ENCODE data around the gene TMTC1.

DNA sequence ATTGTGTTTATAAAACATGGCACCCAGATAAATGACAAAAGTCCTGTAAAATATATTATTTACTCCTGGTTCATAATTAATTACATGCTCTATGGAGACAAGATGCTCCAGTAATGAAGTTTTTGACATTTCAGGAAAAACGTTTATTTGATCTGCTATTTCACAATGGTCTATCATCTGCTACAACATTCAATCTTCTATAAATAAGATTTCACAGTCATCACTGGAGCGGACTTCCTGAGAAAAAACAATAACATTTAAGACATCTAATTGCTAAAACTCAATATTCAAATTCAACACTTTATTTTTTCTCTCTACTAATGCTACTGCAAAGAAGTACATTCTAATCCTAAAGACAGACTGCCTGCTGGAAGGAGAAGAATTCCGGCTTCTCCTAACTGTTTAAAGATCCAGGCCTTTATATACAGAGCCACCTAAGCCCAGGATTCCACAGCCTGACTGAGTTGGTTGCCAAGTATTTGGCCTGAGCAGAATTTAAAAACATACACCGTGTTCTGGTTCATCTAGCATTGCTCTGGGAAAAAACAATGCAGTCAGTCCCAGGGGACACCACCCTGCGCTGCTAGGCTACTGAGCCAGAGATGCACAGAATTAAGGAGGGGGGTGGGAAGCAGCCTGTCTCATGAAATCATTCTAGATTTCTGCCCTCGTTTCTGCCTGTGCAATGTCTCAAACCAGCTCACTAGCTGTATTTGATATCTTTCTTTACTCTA lies 58.0 kb downstream of the TMTC1 start:
- TF ChIP-seq, protein P1, sequence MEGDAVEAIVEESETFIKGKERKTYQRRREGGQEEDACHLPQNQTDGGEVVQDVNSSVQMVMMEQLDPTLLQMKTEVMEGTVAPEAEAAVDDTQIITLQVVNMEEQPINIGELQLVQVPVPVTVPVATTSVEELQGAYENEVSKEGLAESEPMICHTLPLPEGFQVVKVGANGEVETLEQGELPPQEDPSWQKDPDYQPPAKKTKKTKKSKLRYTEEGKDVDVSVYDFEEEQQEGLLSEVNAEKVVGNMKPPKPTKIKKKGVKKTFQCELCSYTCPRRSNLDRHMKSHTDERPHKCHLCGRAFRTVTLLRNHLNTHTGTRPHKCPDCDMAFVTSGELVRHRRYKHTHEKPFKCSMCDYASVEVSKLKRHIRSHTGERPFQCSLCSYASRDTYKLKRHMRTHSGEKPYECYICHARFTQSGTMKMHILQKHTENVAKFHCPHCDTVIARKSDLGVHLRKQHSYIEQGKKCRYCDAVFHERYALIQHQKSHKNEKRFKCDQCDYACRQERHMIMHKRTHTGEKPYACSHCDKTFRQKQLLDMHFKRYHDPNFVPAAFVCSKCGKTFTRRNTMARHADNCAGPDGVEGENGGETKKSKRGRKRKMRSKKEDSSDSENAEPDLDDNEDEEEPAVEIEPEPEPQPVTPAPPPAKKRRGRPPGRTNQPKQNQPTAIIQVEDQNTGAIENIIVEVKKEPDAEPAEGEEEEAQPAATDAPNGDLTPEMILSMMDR (IDR thresholded peaks at IDR 0.05), result no peak
- no peak for TF ChIP-seq EZH2phosphoT487 (IDR thresholded peaks at IDR 0.05)
- TF ChIP-seq EZH2 (IDR thresholded peaks at IDR 0.05), result no peak
